ENCODE results near the gene KIFC1.
A peak's percentile ranks its signal among the peaks of the same experiment; 100 is the strongest.

The KIFC1 gene

DNA sequence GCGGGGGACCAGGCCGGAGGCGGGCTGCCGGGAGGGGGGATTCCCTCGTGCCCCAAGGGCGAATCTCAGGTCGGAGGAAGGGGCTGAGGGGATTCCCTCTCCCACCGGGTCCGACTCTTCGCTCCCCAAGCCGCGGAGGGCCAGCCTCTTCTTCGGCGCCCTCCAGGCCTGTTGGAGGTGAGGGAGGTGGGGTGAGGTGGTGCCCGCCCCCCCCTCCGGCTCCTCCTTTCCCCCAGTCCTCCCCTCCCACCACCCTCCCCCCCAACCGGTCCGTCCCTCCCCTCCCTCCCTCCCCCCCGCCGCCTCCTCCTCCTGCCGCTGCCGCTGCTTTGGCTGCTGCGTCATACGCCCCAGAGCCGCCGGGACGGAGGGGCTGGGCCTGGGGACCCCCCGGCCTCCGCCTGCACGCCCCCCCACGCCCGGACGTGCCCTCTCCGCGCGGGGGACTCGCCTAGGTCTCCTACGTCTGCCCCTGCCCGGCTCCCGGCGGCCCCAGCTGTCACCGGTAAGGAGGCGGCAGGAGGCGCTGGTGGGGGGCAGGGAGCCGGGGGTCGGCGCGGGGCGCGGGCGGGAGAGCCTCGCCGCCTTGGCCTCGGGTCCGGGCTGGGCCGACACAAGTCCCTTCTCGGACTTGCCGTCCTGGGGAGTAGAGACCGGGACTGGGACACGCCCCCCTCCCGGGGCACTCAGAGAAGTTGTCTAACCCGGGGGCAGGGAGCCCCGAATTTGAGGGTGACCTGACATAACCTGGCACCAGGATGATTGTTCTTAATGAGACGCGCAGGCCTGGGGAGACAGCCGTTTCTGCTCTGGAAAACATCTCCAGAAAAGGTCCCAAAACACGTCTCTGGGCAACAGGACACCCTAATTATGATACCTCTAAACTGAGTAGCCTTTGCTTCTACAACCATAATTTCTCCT, 19.3 kb downstream of the KIFC1 start, which contains the start of gene PHF1:
TSS of gene PHF1 (plus strand) at position 304 of the 921 bp plus-strand sequence. CDS start 1,250 bp downstream, outside the sequence.
- DNase-seq (ENCODE audit: low read depth): no peak

DNA sequence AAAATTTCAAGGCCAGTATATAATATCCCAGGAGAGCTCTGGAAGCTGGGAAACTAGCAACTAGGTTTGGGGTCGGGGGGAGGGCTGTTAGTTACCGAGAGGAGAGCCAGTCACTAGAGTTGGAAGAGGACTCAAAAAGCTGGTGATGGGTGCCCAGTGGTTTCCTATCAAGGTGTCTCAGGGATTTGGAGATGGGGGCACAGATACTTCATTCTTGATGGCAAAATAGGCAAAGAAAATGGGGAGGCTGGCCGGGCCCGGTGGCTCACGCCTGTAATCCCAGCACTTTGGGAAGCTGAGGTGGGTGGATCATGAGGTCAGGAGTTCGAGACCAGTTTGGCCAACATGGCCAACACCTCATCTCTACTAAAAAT, 20.0 kb downstream of the KIFC1 start:
- DNase-seq (ENCODE audit: low read depth): no peak

DNA sequence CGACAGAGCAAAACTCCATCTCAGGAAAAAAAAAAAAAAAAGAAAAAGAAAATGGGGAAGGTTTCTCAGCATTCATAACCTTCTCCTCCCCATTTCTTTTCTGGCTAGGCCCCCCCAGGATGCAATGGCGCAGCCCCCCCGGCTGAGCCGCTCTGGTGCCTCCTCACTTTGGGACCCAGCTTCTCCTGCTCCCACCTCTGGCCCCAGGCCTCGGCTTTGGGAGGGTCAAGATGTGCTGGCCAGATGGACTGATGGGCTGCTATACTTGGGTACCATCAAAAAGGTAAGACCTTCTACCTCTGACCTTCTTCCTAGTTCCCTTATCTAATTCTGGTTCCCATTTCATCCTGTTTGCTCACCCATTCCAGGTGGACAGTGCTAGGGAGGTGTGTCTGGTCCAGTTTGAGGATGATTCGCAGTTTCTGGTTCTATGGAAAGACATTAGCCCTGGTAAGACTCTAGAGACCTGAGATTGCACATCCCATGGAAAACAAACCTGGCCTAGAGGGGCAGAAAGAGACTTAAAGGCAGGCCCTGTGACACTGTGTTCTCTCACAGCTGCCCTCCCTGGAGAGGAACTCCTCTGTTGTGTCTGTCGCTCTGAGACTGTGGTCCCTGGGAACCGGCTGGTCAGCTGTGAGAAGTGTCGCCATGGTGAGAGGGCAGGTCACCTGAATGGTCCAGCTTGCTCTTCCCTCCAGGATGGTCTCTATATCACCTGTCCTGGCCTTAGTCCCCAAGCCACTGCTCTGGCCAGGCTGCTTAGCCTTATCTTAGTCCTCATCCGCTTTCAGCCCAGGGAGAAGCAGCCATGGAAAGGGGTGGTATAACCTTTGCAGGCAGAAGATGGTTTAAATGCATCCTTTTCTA, 20.8 kb downstream of the KIFC1 start:
- DNase-seq (ENCODE audit: low read depth): no peak

DNA sequence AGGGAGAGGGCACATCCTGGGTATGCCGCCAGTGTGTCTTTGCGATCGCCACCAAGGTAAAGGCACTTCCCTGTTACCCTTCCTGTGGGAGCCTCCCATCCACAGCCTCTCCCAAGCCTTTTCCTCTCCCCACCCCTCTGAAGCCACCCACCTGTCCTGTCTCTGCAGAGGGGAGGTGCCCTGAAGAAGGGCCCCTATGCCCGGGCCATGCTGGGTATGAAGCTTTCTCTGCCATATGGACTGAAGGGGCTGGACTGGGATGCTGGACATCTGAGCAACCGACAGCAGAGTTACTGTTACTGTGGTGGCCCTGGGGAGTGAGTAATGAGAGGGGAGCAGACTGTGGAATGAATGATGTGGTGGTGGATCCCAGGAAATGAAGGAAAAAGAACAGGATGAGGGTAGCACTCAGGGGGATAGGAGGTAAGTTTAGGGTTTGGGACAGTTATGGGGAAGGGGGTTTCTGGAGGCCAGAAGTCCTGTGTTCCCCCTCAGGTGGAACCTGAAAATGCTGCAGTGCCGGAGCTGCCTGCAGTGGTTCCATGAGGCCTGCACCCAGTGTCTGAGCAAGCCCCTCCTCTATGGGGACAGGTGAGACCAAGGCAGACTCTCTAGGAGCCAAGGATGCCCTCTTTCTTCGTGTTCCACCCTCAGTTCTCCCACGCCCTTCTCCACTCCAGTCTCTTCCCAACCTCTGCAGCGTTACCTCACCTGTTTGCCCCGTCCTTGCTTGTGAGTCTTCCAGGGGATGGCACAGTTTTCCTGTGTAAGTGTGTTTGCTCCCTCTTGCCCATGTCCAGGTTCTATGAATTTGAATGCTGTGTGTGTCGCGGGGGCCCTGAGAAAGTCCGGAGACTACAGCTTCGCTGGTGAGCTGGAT, 21.9 kb downstream of the KIFC1 start:
- DNase-seq (ENCODE audit: low read depth): no peak

DNA sequence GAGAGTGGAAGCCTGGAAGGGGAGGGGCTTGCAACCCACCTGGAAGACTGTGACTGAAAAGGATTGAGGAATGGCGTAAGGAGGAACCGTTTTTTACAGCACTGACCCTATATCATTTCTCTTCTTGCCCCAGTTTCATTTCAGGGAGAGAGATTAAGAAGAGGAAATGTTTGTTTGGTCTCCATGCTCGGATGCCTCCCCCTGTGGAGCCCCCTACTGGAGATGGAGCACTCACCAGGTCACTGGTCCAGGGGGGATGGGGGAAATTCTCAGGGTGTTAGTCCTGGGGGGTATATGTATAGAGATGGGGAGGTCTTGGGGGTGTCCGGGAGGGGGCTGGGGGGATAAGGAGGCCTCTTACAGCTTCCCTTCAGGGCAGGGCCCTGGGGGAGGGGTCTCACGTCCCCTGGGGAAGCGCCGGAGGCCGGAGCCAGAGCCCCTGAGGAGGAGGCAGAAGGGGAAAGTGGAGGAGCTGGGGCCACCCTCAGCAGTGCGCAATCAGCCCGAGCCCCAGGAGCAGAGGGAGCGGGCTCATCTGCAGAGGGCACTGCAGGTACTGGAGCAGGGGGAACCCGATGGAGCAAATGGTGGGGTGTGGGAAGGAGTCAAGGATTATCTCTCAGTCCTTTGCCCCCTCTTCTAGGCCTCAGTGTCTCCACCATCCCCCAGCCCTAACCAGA, 23.1 kb downstream of the KIFC1 start:
- DNase-seq (ENCODE audit: low read depth): no peak

DNA sequence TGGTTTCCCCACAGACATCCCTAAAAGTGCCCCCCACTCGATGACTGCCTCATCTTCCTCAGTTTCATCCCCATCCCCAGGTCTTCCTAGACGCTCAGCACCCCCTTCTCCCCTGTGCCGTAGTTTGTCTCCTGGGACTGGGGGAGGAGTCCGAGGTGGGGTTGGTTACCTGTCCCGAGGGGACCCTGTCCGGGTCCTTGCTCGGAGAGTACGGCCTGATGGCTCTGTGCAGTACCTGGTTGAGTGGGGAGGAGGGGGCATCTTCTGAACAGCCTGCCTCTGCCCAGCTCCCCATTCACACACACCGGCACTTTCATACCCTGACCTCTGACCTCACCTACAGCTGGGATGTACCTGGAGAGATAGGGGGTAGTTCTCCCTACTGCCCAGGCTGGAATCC, 24.2 kb downstream of the KIFC1 start:
- DNase-seq (ENCODE audit: low read depth): no peak

DNA sequence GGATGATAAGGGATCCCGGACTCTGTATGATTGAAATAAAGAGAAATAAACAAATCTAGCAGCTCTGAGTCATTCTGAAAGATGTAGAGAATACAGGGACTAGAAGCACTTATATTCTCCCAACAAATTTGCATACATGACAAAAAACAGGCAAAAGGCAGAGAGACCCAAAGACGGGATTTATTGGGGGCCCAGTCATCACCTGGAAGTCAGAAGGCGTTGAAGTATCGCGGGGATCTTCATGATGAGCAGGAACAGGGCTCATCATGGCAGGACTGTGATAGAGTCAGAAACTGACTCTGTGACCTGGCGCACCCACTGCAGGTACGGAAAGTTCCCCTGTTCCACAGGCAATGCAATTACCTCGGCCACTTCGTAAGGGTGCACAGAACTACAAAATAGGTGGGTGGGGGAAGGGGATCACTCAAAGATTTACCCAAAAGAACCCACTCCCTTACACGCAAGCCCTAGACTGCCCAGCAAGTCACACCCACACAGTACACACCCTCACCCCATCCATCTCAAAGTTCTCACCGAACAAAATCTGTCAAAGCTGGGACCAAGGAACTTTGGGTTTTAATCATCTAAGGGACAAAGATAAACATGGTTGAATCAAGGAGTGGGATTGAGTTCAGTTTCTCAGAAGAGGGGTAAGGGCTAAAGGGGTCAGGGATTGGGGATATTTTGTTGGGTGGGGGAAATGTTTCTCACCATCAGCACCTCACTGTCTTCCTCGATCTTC, 24.9 kb downstream of the KIFC1 start:
- DNase-seq (ENCODE audit: low read depth): no peak

DNA sequence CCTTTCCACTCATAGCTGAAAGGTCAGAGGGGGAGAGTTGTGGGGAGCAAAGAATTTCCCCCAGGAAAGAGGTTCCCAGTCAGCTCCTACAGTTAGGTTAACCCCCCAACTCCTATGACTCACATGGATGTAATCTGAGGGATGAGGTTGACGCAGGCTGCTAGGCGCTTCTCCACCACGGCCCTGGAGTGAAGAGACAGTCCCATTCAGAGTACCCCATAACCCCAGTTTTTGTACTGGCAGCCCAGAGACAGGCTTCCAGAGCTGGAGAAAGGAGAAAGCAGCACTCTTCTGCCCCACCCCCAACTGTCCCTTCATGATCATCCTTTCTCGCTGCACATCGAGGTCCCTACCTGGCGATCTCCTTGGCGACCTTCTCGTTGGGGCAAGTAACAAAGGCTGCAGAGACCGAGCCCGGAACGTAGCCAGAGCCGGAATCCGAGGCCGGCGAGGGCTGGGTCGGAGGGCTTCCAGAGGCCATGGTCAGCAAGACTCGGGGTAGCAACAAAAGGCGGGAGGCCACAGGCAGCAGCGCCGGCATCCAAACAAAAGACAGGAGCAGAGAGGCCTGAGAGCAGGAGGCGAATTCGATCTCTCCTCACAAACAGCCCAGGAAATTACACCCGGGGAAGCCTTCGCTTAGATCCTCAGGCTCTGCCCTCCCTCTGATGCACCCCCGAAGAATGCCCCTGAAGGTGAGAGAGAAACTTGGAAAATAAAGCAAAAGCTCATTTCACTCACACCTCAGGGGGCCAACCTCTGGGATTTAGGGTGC, 25.7 kb downstream of the KIFC1 start:
- DNase-seq (ENCODE audit: low read depth): no peak

DNA sequence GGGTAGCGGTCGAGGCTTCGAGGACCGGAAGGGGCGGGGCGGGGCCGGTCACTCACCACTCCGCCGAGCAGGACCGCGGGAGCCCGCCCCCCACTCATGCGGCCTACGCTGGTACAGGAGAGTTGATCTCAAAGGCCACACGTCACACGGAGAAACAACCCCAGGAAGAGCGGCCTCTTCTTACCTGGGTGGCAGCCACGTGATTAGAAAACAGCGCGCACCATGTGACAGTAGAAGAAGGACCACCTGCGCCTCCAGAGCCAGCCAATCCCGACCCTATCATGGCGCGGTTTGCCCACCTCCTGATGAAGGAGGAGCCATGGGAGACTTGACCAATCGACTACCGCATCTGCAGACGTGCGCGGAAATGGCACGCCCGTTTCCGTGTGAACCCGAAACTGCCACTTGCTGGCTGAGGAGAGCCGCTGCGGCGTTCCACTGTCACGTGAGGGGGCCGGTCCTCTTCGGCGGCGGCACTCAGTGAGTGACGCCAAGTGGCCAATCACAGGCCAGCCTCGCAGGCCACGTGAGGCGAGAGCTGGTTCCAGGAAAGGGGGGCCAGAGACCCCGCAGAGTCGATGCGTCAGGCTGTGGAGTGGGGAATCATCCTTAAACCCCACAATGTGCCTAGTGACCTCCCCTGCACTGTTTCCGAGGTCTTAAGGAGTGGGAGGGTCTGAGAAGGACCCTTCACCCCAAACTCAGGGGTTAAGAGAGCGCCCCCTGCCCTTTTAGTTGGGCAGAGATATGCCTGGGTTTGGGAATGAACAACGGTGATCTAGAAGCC, 26.5 kb downstream of the KIFC1 start, which contains the start of gene CUTA:
TSS of gene CUTA (minus strand) at position 205 of the 787 bp plus-strand sequence. CDS start at position 98, 107 bp downstream.
- DNase-seq (ENCODE audit: low read depth): peak; percentile 96

DNA sequence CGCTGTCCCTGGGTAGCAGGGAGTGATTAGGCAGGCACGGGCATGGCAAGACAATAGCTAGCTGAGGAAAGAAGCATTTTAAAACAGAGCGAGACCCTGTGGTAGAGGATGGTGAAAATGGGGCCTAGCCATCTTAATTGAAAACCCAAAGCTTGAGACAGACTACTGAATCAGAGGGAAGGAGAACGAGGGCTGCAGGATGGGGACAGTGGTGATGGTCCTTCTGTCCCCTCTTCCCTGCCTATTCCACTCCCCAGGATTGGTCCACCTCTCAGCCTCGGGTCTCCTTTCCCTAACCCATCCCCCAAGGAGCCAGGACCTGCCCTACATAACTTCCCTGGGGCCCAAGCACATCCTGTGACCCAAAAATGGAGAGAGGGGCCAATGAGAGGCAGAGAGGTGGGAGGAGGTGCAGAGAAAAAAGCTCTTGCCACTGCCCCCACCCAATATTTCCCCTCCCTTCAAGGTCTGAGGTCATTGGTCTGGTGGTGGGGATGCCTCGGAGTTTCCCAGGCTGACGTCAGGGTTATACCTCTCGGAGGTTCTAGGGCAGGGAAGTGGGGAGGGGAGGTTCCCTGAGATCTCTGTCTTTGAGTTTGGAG, 27.2 kb downstream of the KIFC1 start:
- no peak for DNase-seq (ENCODE audit: low read depth)

DNA sequence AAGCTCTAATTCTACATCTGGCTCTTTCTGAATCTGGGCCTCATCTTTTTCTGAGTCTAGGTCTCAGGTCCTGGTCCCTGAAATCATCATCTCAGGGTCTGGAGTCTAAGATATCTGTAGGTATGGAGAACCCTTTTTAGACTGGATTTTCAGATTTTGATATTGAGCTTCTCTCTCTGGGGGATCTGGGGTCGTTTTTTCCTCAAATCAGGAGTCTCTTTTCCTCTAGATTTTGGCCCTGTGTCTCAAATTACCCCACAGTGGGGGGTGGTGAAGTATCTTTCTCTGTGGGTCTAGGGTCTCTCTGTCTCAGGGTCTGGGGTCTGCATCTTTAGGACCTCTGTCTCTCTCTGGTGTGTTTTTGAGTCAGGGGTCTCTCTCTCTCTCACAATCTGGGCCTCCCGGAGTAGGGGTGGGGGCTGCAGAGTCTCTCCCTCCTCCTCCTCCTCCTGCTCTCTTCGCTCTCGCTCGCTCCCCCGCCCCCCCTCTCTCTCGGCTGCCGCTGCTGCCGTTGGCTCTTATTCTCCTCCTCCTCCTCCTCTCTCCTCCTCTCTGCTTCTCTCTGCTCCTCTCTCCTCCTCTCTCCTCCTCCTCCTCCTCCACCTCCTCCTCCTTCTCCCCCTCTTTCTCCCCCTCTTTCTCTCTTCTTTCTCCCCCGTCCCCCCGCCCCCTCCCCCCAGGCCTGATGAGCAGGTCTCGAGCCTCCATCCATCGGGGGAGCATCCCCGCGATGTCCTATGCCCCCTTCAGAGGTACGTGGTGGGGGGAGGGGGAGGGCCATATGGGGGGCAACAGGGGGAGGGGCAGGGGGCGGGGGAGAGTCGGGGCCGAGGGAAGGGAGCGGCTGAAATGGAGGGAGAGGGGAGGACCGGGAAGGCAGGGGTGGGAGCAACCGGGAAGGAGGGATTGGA, 28.2 kb downstream of the KIFC1 start, which contains the start of gene SYNGAP1:
TSS of gene SYNGAP1 (plus strand) at position 486 of the 911 bp plus-strand sequence. CDS start at position 686, 200 bp downstream.
- no peak for DNase-seq (ENCODE audit: low read depth)

DNA sequence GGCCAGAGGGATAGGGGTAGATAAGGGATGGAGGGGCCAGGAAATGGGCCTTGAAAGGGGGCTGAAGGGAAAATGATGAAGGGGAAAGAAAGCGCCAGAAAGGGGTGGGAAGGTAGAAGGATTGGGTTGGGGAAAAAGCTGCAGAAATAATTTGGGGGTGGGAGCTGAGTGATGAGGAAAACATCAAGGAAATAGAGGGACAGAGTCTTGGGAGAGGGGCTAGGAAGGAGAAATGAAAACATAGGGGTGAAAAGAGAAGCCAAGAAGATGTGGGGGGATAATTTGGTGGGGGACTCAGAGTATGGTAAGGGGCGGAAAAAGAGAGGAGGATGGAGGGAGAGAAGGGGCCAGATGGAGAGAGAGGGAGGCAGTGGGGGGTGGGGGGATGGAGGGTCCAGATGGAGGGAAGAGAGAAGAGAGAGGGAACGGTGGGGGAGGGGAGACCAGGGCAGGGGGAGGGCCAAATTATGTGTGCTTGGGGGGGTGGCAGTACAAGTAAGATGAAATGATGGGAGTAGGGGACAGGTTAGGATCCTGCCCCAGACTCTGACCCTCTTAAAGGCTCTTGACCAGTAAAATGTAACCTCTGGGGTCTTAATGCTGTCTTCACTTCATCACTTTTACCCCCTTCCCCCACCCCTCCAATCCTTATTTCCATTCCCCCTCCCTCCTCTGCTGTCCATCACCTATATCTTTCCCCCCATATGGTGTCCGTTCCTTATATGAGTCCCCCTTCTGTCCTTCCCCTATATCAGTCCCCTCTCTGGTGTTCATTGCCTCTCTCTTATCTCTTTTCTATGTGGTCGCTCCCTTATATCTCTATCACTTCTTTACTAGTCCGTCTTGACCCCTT, 29.1 kb downstream of the KIFC1 start:
- no peak for DNase-seq (ENCODE audit: low read depth)

DNA sequence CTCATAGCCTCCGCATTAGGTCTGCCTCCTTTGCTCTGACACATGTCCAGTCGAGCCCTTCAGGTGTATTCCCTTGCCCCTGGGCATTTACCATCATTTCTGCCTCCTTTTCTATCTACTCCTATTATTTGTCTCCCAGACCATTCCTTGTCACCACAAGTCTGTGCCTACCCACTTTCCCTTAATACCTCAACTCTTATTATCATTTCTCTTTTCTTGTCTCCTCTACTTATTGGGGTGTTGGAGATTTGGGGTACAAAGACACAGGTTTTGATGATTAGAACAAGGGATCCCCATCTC, 29.7 kb downstream of the KIFC1 start:
- no peak for DNase-seq (ENCODE audit: low read depth)

DNA sequence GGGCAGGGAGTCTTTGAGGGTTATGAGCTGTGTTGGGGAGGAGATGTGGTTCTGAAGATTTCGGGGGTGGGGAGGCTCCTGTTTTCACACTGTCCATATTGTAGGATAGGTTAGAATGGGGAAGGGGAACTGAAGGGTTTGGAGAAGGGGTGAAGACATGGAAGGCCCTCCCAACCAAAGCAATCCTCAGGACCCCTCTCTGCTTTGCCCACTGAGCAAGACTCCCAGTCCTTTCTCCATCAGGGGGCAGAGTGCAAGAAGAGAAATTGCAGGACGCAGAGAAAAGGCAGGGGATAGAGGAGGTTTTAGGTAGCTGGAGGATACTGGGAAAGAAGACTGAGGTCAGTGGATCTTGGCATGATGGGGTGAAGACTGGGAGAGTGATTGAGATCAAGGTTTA, 32.2 kb downstream of the KIFC1 start:
- DNase-seq (ENCODE audit: low read depth): no peak

DNA sequence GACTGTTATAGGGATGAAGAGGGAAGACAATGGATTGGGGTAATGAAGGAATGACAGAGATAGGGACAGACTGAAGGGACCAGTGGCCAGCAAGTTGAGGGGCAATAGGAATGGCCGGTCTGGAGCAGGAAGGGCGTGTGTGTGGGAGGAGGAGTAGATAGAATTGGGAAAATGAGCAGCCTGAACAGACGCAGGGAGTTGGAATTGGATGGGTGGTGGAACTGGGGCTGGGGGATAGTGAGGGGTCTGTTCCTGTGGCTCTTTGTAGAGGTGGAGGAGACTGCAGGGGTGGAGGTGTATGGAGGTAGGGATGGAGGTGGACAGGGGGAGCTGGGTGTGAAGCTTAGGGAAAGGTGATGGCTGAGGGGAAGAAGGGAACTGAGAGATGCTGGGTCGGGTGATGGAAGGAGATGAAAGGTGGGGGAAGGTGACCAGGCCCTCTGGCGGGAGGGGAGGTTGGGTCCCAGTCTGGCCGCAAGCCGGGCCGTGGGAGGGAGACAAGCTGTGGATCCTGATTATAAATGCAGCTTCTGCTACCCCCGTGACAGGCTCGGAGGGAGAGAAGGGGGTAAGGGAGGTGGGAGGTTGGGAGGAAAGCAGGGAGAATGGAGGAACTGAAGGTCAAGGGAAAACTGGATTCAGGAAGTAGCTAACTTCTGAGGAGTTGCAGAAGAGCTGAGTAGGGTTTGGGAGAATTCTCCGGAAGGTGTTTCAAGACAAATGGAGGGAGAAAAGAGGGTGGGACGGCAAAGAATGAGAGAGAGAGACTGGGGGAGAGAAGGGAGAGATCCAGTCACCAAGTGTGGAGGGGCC, 33.4 kb downstream of the KIFC1 start:
- DNase-seq (ENCODE audit: low read depth): no peak
